ENCODE data around the gene CATSPERZ. TPM values are rescaled to one million over a fixed set of nuclear protein-coding genes. Genes with fewer than 3 reads are reported as not detected.

The CATSPERZ gene
- total and polyA plus RNA-seq, 2 of the 13 experiments (the other 11 are each of a cell fraction or from before 2014, with no cell fraction given): 0.22 to 0.48 TPM

GRCh38 chr11:64305075-64305690 lies 5.0 kb downstream of the CATSPERZ start, which contains the start of gene ESRRA (continued):
- no peak; the same call in 1 of the 2 replicates for TF ChIP-seq FOXO1 (CRISPR knock-in tag; IDR thresholded peaks at IDR 0.05)
- TF ChIP-seq NR3C1 (CRISPR knock-in tag; IDR thresholded peaks at IDR 0.05): no peak
- TF ChIP-seq ZNF230 (CRISPR knock-in tag; IDR thresholded peaks at IDR 0.05): no peak
- 0 out of 2 replicates have a peak, but pooled peaks have one; percentile 19 for TF ChIP-seq KAT8 (CRISPR knock-in tag; IDR thresholded peaks at IDR 0.05)
- TF ChIP-seq ZSCAN29 (CRISPR knock-in tag; conservative IDR thresholded peaks at IDR 0.05): no peak
- no peak for TF ChIP-seq ZNF646 (CRISPR knock-in tag; IDR thresholded peaks at IDR 0.05)
- no peak for TF ChIP-seq LCORL (IDR thresholded peaks at IDR 0.05)
- no peak for TF ChIP-seq LCORL (CRISPR knock-in tag; IDR thresholded peaks at IDR 0.05)
- TF ChIP-seq GABPB1 (CRISPR knock-in tag; IDR thresholded peaks at IDR 0.05): peak; percentile 61; the same call in 1 of the 2 replicates
- no peak for TF ChIP-seq ATM (IDR thresholded peaks at IDR 0.05; ENCODE audit: borderline replicate concordance)
- TF ChIP-seq ZSCAN5A (CRISPR knock-in tag; IDR thresholded peaks at IDR 0.05; ENCODE audit: borderline replicate concordance): no peak
- no peak for TF ChIP-seq RARG (CRISPR knock-in tag; IDR thresholded peaks at IDR 0.05; ENCODE audit: low read depth)
- TF ChIP-seq REXO4 (CRISPR knock-in tag; IDR thresholded peaks at IDR 0.05; ENCODE audit: borderline replicate concordance): no peak
- TF ChIP-seq CEBPG (CRISPR knock-in tag; IDR thresholded peaks at IDR 0.05): peak; percentile 81
- no peak for TF ChIP-seq ZNF451 (CRISPR knock-in tag; IDR thresholded peaks at IDR 0.05)
- TF ChIP-seq RAD21 (CRISPR knock-in tag; IDR thresholded peaks at IDR 0.05): no peak
- no peak for TF ChIP-seq ZNF432 (CRISPR knock-in tag; IDR thresholded peaks at IDR 0.05; ENCODE audit: borderline replicate concordance)
- no peak for TF ChIP-seq NFIC (IDR thresholded peaks at IDR 0.05; ENCODE audit: low read length)
- no peak for TF ChIP-seq ATF5 (CRISPR knock-in tag; IDR thresholded peaks at IDR 0.05; ENCODE audit: low read depth)
- no peak for TF ChIP-seq IRF2 (CRISPR knock-in tag; IDR thresholded peaks at IDR 0.05)
- TF ChIP-seq ZSCAN21 (CRISPR knock-in tag; IDR thresholded peaks at IDR 0.05; ENCODE audit: borderline replicate concordance): no peak
- TF ChIP-seq TAF15 (IDR thresholded peaks at IDR 0.05; ENCODE audit: low read depth, low read length, poor library complexity, severe bottlenecking): no peak
- no peak for TF ChIP-seq ZNF607 (CRISPR knock-in tag; IDR thresholded peaks at IDR 0.05; ENCODE audit: borderline replicate concordance)

Measured in HepG2 (cell line).